Non-pigmented ciliary epithelial cell (primary cell): ENCODE results near the gene B4GALNT3.

Experiments used
- DNase-seq: peaks from one replicate; pipeline ENCODE4 v3.0.0-alpha.2; 2010; ENCODE audit warnings: low read depth

The B4GALNT3 gene

GRCh38 chr12:468671-469389 is 9.1 kb downstream of the B4GALNT3 start:
- DNase-seq: no peak

GRCh38 chr12:470133-470532 is 10.4 kb downstream of the B4GALNT3 start:
- no peak for DNase-seq

DNA sequence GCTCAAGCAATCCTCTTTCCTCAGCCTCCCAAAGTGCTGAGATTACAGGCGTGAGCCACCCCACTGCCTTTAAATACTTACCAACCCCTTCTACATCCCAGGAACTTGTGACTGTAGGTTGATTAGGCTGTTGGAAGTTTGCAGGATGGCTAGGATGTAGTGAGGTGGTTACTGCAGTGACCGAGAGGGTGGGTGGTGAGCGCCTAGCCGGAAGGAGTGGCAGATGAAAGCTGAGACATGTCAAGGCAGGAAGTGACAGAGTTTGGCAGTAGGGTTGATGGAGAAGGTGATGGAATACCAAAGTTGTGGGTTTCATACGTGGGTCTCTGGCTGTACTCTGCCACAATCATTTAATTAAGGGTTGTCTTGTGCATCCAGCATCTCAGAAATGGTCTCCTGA is 13.5 kb downstream of the B4GALNT3 start:
- DNase-seq: no peak

GRCh38 chr12:473863-474577 is 14.3 kb downstream of the B4GALNT3 start:
- no peak for DNase-seq

GRCh38 chr12:475286-475685 is 15.5 kb downstream of the B4GALNT3 start:
- DNase-seq: no peak

GRCh38 chr12:479161-479560 is 19.4 kb downstream of the B4GALNT3 start:
- DNase-seq: no peak

- DNase-seq: peak; percentile 31
Observed at GRCh38 chr12:480831-481816, 21.4 kb downstream of the B4GALNT3 start.

DNA sequence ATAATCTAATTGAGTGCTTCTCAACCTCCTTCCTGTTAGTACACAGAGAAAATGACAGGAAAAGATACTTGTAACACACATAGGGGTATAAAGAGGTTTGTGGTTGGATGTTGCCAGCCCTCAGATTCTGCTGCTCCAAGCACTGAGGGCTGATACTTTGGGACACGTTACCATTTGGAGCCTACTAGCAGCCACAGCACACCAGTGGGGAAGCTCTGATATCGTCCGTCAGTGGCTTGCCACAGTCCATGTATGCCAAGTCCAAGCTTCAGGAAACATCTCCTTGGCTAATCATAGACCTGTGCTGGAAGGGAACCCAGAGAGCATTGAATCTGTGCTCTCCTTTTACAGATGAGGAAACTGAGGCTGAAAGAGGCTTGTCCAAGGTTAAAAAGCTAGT is 22.3 kb downstream of the B4GALNT3 start:
- no peak for DNase-seq

GRCh38 chr12:484096-484495 is 24.4 kb downstream of the B4GALNT3 start:
- no peak for DNase-seq

DNA sequence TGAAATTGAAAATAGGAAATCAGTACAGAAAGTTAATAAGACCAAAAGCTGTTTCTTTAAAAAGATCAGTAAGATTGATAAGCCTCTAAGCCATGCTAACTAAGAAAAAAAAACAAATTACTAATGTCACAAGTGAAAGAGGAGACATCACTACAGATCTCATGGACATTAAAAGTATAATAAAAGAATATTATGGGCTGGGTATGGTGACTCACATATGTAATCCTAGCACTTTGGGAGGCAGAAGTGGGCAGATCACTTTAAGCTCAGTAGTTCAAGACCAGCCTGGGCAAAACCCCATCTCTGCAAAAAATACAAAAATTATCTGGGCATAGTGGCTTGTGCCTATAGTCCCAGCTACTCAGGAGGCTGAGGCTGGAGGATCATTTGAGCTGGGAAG is 30.5 kb downstream of the B4GALNT3 start:
- DNase-seq: no peak

DNA sequence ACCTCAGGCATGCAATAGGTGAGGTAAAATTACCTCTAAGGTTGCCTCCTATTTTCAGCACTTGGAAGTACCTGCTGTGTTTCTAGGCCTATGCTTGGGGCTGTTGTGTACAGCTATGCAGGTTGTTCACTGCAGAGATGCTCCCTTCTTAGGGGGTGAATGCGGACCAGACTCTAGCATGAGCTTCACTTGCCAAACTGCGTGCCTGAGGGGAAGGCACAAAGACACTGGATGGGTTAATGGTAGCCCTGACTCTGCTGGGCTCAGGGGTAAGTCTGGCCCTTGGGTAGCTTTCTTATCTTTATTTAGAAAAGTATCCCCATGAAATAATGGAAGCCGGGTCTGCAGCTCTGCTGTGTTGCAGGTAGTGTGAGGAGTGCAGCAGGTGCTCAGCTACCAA is 35.7 kb downstream of the B4GALNT3 start:
- no peak for DNase-seq

DNA sequence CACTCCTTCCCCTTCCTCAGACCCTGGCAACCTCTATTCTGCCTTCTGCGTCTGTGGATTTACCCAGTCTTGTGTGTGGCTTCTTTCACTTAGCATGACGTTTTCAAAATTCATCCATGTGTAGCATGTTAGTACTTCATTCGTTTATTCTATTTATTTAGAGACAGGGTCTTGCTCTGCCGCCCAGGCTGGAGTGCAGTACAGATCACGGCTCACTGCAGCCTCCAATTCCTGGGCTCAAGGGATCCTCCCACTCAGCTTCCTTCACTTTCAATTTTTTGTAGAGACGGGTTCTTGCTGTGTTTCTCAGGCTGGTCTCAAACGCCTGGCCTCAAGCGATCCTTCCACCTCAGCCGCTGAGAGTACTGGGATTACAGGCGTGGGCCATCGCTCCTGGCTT is 37.0 kb downstream of the B4GALNT3 start:
- DNase-seq: no peak

DNA sequence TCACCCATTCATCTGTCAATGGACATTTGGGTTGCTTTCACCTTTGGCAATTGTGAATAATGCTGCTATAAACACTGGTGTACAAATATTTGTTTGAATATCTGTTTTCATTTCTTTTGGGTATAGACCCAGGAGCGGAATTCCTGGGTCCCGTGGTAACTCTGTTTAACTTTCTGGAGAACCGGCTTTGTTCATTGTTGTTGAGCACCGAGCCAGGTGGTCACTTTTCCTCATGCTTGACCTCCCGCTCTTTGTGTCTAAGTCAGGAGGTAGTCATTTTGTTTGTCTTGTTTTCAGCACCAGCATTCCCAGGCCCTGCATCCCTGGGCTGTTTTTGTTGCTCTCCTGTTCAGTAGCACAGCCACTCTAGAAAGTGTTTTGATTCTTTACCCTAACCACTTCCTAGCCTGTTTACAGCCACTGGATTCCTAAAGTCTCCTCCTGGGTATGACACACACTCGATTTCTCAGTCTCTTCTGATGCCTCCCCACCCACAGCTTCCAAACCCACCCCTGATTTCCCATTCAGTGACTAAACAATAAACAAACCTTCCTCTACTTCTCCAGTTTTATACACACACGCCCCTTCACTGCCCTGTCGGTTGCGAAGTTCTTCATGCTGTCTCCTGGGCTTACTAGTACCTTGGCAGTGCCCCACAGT is 37.9 kb downstream of the B4GALNT3 start:
- DNase-seq: no peak

DNA sequence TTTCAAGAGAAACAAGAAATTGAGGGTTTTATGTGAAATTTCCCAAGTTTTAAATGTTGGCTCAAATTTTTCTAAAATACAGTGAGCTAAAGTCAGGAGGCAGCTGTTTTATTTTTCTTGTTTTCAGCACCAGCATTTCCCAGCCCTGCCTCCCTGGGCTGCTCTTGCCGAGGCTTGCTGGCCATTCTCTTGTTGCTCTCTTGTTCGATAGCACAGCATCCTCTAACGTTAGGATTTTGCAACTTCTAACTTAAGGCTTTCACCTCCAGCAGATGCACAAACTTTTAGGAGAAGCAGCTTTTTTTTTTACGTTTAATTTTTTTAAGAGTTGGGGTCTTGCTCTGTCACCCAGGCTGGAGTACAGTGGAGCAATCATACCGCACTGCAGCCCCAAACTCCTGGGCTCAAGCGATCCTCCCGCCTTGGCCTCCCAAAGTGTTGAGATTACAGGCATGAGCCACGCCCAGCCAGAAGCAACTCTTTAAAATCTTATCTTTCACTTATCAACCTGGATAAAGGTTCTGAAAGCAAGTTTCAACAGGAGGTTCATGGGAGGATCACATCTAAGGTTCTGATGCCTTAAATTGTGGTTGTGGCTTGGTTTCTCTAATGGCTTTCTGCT is 40.2 kb downstream of the B4GALNT3 start:
- no peak for DNase-seq

- no peak for DNase-seq
Observed at GRCh38 chr12:501722-502447, 42.1 kb downstream of the B4GALNT3 start.

- no peak for DNase-seq
Observed at GRCh38 chr12:503111-503761, 43.5 kb downstream of the B4GALNT3 start.

DNA sequence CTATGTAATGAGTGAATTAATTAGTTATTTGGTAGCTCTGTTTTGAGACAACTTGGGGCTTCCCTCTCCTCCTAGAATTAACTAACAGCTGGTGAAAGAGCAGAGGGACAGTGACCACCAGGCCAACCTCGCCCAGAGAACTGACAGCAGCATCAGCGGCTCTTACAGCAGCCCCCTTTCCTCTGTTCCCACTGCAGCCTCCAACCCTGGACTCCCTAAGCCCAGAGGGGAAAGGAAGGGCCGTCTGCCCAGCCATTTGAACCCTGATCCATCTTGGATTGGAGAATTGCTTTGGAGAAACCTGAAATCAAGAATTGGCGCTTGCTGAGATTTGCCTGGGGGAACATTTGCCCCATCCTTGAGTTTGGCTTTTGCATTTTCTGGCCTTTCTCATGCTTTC is 45.5 kb downstream of the B4GALNT3 start:
- no peak for DNase-seq

DNA sequence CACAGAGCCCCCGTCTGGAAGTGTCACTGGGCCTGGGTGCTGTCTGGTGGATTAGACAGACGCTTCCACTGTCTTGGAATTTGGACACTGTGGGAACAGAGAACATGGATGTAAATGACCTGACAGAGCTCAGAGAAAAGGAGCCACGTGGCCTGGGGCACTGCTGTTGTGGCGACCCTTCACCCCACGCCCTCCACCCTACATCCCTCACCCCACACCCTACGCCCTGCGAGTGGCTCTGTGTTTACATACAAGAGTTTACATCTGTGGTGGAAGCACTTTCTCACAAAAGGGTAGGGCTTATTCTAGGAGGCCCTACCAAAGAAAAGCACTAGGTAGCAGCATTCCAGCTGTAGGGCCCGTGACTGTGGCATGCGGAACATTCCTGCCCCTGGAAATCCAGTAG is 47.7 kb downstream of the B4GALNT3 start:
- DNase-seq: no peak

GRCh38 chr12:508145-508544 is 48.4 kb downstream of the B4GALNT3 start:
- DNase-seq: no peak

DNA sequence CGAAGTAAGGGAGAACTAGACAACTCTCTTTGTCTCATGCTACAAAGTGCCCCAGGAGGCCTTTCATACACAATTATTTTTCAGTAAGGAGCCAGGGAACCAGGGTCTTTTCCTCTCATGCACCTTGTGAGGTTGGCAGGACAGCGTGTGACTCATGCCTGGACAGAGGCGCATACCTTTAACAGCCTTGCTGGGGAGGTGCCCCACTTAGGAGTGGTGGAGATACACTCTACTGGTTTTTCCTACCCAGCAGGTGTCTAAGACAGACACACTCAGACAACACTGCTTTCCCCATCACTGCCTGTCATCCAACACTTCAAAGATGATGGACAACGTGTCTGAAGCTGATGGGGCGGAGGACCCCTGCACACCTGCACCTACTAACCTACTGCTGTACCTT is 49.1 kb downstream of the B4GALNT3 start:
- no peak for DNase-seq
